HTR-8/SVneo (cell line): ENCODE measurements around the gene KIF19.

Experiments used
- DNase-seq: peaks from one replicate; pipeline ENCODE4 v3.0.0; 2011; ENCODE audit warnings: low spot score, mixed read lengths; ENCODE audit not compliant: insufficient read length
- FAIRE-seq: peaks from 2 replicates; lab custom pipeline; 2011; peaks lifted over from hg19 to GRCh38; lab: Jason Lieb, UNC

The KIF19 gene

DNA sequence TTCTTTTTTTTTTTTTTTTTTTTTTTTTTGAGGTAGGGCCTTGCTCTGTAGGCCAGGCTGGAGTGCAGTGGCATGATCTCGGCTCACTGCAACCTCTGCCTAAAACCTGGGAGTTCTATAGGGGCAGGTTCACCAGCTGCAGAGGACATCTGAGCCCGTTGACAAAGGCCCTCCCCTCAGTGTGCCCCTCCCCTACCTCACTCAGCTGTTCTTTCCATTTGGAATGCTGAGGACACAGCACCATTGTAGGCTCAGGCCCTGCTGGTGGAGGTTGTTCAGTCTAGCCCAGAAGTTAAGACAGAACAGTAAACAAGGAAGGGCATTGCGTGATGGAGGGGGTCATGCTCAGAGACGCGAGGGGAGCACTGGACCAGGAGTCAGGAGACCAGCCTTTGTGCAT, 21.8 kb upstream of the KIF19 start:
- no peak for DNase-seq
- no peak for FAIRE-seq

DNA sequence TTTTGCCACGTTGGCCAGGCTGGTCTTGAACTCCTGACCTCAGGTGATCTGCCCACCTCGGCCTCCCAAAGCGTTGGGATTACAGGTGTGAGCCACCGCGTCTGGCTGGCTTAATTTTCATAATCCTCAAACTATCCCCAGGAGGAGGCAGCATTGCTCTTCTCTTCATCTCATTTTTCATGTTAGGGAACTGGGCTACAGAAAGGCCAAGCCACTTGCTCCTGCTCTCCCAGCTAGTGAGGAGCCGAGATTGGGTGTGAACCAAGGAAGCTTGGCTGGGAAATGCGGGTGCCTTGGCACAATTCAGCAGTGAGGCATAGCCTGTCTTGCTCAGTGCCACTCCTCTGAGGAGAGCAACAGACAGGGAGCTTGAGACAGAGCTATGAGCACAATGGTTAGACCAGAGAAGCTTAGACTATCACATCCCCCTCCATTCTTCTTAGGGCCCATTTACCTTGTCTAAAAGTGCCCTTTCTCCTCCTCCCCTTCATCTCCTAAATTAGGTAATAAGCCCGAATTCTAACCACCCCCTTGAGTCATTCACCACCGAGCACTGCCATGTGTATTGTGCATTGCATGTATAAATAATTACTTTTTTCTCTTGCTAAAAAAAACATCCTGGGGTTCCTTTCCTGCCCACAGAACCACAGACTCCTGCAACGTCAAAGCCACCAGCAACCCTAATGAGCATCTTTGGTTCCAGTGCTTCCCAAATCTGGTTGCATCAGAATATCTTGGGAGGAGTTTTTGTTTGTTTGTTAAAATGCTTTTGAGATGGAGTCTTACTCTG, 20.0 kb upstream of the KIF19 start:
- FAIRE-seq (no peak), DNase-seq (no peak)

DNA sequence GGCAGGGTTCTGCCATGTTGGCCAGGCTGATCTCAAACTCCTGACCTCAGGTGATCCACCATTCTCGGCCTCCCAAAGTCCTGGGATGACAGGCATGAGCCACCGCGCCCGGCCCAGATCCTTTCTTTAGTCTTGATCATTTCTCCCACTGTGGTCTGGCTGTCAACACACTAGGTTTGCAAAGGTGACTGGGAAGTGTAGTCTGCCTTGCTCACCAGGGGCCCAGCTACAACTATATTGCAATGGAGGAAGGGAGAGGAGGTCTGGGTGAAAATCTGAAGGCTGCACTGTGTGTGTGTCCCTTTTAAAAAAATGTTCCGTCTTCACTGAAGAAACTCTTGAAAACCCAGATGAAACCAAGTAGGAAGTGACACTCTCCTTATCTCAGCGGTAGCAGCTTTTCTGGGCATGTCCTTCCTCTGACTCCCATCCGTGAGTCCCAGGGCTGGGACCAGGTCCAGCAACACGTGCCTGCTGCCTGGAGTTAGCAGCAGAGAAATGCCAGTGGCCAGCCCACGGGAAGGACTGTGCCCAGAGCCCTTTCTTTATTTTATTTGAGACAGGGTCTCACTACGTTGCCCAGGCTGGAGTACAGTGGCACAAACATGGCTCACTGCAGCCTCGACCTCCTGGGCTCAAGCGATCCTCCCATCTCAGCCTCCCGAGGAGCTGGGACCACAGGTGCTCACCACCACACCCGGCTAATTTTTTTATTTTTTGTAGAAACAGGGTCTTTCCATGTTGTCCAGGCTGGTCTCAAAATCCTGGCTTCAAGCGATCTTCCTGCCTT, 17.8 kb upstream of the KIF19 start:
- no peak for FAIRE-seq
- DNase-seq = no peak

DNA sequence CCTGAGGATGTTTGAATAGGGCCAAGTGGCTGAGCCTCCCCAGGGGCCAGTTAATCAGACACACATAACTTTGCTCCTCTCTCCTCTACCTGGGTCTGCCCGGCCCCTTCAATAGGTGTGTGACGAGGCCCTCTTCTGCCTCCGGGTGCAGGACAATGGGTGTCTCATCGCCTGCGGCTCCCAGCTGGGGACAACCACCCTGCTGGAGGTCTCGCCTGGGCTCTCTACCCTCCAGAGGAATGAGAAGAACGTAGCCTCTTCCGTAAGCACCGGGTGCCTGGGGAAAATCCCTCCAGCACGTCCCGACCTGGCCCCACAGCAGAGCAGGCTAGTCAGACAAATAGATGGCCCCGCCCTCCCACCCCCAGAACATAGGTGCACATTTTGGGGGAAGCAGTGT, 16.1 kb upstream of the KIF19 start:
- no peak for DNase-seq
- no peak for FAIRE-seq

DNA sequence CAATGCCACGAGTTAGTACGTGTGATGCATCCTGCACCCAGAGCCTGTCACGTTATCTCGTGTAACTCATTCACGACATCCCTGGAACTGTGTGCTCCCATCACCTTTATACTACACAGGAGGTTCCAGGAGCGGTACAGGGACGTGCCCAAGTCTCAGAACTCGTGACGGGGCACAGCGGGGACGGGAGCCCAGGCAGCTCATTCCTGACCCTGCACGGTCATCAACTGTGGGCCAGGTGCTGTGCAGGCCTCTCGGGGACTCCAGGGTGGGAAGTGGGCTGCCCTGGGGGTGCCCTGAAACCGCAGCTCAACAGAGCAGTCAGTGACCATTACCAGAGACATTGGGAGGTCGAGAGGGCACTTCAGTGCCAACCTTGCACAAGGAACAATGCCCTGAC, 11.1 kb upstream of the KIF19 start:
- FAIRE-seq (peak; percentile 60), DNase-seq (no peak)

DNA sequence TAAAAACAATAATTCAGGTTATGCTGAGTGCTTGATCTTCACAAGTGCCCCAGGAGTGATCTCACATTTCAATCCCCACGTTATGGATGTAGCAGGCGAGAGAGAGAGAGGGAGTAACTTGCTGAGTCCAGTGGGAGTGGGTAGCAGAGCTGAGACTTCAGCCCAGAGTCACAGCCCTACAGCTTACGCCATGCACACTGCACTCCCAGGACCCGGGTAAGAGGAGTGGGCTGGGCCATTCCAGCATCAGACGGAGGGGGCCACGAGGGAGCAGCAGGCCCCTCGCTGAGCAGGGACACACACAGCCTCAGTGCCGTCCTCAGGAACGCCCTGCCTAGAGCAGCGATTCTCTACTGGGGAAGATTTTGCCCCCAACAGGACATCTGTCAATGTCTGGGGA, 9.8 kb upstream of the KIF19 start:
- DNase-seq = no peak
- FAIRE-seq = no peak

DNA sequence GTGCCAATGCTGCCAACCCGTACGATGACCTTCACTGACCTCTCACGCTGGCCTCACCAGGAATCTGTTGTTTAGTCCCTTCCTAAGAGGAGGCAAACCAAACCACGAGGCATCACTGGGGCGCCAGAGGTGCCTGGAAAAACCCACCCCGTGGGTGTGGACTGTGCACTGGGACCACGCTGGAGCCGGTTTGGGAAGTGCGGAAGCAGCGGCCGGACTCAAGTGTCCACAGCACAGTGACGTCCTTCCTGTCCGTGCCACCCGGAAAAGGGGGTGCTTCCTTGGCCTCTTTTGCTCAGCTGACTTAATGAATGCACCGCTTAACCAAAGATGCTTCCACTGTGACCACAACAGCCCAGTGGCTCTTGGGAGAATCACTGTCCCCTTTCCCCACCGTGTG, 9.0 kb upstream of the KIF19 start:
- no peak for DNase-seq
- FAIRE-seq = no peak

DNA sequence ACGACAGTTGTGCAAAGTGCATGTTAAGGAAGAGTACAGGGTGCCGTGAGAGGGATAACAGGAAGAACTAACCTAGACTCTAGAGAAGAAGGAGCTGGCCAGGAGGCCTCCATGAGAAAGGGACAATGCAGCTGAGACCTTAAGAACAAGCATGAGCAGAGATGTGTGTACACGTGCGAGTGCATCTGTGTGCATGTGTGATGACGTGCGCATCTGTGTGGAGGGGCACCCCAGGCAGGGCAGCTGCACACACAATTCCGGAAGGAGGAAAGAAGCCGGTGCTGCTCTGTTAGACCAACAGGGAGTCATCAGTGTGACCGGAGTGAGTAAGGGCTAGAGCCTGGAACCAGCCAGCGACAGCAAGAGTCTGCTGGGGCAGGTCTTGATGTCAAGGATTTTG, 7.6 kb upstream of the KIF19 start:
- no peak for FAIRE-seq
- no peak for DNase-seq

DNA sequence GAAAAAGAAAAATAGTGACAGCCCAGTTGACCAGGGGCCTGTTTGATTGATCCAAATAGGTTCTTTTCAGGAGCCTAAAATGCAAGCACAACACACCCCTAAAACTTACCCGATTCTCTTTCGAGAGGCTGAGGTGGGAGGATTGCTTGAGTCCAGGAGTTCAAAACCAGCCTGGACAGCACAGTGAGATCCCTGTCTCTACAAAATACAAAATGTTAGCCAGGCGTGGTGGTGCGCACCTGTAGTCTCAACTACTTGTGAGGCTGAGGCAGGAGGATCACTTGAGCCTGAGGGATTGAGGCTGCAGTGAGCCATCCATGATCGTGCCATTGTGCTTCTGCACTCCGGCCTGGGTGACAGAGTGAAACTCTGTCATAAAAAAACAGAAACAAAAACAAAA, 1.5 kb upstream of the KIF19 start:
- FAIRE-seq (no peak), DNase-seq (no peak)

DNA sequence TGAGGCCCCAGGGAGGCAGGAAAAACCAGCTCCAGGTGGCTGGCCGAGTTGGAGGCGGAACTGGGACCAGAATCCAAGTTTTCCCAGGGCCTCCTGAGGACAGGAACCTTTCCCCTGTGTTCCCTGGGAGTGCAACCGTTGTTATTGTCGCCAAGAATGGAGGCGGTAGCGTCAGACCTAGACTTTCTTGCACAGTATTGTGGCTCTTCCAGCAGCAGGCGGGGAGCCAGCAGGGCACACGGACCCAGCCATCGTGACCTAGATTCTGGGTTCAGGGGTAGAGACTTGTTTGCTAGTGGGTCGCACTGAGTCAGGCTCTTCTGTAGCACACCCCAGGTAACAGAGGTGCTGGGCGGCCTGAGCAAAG, 667 bp upstream of the KIF19 start:
- DNase-seq (no peak), FAIRE-seq (no peak)

DNA sequence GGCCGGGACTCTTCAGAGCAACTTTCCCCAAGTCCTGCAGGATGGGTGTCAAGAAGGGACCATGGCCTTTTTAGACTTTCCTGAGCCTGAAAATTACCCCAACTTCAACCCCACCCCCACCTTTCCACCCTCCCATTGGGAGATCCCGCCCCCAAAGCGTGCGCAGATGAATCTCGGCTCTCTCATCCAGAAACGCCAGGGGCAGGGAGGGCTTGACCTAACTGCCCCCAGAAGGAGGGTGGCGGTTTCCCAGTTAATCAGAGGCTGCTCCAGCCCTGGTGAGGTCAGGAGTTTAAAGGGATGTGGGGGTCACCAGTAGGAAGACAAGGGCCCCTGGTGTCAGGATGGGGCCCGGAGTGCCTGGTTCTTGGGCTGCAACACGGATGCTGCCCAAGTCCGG, 480 bp downstream of the KIF19 start:
- FAIRE-seq (no peak), DNase-seq (no peak)

DNA sequence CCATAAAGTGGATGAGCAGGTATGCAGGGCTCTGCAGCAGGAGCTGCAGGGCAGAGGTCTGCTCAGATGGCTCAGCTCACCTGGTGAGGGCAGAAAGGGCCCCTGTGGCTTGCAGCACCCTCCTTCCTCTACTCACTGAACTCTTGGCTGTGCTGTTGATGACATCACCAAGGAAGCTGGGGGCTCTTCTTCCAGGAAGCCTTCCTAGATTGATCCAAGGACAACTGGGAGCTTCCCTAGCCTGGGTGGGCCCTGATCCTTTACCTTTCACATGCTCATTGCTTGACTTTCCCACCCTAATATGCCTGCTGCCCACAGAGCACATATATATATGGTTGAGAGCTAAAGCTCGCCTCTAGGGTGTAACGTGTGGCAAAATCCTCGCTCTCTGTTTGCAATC, 2.5 kb downstream of the KIF19 start:
- DNase-seq (no peak), FAIRE-seq (no peak)

DNA sequence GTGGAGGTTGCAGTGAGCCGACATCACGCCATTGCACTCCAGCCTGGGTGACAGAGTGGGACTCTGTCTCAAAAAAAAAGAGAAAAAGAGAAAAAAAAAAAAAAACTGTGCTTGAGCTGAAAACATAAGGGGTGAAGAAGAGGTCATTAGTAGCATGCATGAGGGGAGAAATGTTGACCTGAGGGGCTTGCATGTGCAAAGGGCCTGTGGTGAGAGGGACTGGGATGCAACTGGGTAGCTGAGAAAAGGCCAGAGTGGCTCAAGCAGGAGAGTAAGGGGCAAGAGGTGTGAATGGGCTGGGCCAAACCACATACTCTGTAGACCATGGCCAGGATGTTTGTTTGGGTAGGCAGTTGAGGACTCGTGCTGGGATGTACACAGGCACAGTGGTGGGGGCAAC, 3.4 kb downstream of the KIF19 start:
- DNase-seq (no peak), FAIRE-seq (no peak)

DNA sequence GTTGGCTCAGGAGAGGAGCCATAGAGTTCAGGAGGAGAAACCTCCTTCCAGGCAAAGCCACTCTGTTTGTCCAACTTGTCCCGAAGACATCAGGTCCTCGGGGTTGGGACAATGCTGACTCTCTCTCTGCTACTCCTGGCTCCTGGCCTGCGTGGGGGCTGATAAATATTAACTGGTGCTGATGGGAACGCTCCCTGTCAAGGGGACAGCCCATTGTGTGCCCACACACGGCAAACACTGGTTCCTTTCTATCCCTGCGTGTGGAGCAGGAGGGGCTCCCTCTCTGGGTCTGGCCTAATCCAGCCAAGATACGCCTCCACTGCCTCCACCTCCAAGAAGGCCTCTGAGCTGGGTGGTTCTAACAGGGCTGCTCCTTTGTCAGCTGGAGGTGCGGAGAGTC, 4.4 kb downstream of the KIF19 start:
- FAIRE-seq = no peak
- DNase-seq = no peak

DNA sequence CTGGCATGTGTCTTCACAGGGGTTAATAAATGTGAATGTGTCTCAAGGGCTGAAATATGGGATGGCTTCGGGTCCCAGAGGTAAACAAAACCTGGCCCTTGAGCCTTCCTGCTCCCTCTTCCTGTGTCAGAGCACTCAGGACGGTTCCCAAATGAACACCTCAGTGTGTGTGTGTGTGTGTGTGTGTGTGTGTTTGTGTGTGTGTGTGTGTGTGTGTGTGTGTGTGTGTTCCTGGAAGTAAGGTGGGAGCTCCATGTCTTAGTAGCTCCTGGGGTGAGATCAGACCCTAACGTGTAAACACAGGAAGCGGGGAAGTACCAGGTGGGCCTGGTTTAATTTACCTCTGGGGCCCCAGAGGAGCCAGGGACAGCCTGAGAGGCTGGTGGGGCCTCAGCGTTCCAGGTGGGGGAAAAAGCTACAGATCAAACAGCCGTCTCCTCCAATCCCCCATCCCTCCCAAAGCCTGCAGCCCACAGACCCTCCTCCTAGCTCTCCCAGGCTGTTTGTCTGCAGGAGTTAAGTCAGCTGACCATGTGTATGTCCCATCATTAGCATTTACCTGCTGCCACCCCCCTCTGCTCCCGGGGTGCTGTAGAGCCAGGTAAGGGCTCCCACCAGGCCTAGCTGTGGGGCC, 6.1 kb downstream of the KIF19 start:
- DNase-seq (no peak), FAIRE-seq (no peak)

DNA sequence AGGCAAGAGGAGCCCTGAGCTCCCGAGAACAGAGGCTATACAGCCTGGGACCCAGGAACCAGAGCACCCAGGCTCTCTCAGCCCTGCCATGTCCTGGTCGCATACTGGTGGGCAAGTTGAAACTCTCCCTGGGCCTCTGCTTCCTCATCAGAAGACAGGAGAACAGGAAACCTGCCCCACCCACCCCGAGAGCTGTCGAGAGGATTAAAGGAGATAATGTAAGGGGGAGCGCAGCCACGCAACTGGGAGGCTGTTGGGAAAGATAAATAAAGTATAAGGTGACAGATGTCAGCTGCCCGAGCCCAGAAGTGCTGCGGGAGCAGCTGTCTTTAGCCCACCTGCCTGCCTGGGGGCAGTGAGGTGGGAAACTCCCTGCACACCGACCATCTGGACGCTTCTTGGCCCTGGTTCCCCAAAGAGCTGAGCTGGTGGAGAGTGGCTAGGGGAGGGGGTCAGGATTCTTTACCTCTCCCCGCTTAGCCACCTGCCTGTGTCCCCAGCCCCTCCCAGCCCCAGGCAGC, 6.8 kb downstream of the KIF19 start:
- FAIRE-seq = no peak

DNA sequence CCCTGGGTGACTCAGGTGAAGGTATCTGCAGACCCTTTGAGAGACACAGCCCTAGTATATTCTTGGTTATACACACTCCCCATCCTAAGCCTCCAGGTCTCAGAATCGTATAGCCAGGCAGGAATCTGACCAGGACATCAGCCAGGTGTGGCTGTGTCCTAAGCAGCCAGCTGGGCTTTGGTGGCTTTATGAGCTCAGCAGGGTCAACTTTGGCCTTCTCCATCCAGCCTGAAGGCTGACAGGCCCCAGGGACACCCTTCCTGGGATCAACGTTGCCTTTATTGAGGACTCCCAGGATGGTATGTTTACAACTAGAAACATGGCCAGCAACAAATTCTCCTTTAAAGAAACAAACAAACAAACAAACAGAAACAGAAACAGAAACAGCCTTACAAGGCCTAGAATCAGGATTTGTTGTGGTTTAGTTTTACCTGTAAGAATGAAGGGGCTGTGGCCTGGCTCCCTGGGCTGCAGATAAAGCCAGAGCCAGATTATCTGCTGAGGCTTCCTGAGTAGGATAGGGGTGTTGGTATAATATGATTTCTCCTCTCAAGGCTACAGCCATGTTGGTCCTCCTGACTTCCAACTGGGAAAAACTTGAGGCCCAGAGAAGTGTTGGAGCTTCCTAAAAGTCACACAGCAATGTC, 8.5 kb downstream of the KIF19 start:
- DNase-seq (no peak), FAIRE-seq (no peak)

More for the DNA sequence above, 6.8 kb downstream of the KIF19 start:
- no peak for DNase-seq

DNA sequence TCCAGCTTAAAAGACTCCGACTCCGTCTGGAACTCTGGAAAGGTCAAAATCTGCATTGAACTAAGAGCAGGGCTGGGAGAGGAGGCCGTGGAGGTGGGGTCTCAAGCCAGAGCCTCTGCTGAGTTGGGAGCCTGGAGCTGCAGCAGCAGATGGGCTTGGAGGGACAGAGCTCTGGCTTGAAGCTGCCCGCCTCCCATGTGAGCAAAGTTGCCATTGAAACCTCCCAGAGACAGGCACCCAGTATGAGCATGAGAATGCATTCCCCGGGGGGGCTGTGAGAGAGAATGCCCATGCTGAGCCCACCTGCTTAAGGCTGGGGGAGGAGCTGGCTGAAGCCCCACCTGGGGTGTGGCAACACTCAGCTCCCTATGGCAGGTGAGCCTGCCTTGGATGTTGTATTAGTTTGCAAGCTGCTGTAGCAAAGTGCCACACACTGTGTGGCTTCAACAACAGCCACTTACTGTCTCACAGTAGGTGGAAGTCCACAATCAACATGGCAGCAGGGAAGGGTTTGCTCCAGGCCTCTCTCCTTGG, 9.6 kb downstream of the KIF19 start:
- DNase-seq (no peak), FAIRE-seq (no peak)

DNA sequence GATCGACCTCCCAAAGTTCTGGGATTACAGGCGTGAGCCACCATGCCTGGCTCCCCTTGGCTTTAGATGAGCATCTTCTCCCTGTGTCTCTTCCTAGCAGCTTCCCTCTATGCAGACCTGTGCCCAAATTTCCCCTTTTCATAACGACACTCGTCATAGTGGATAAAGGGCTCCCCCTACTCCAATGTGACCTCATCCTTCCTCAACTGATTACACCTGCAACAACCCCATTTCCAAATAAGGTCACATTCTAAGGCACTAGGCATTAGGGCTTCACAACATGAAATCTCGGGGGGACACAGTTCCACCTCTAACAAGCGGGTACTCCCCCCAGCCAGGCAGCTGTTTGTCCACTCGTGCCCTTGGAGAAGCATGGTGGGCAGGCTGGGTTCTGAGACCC, 10.3 kb downstream of the KIF19 start:
- no peak for DNase-seq
- no peak for FAIRE-seq

DNA sequence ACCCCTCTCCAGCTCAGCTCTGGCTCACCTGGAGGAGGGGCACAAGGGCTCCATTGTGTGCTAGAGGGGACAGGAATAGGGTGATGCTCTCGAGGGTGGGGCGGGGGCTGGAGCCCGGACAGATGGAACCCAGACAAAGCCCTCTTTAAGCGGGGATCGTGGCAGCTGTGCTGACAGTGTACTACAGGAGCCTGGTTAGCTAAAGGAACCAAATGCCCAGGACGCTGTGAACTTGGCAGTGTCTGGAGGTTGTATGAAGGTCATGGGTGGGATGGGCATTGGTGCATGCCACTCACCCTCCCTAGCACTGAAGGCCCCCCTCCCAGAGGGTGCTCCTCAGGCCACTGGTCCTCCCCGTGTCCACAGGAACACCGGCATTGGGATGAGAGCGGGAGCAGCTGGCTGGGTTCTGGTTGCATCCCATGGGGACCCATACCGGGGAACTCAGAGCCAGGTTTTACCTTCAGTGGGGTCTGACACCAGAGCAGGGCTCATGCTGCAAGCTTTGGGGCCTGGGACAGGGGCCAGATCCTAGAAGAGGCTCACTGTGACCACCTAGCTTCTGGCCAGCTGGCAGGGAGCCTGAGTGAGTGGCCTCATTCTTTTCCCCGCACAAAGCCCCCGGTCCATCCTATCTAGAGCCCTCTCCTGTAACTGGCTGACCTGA, 11.9 kb downstream of the KIF19 start:
- FAIRE-seq = no peak

More for the DNA sequence above, 11.9 kb downstream of the KIF19 start:
- DNase-seq = no peak
